HepG2 (cell line): ENCODE measurements around the gene ZNF771. TPM values are rescaled to one million over a fixed set of nuclear protein-coding genes. Genes with fewer than 3 reads are reported as not detected.

Experiments used
- ATAC-seq: fragments of 200-7000 bp; cut with Tn5 transposase; 3 replicates; pipeline ENCODE4 v1.9.1; 2020; ENCODE audit warnings: mild to moderate bottlenecking, moderate library complexity
- BruUV-seq: library from RNA; stranded (reverse); fragments of 400-500 nt; replicated peaks from 2 replicates; lab custom pipeline; 2021; lab: Mats Ljungman, UMichigan
- CTCF ChIA-PET: fragments of 300-600 bp; formaldehyde crosslinking; extraction: SDS; loops from one replicate; lab custom pipeline; 2021; ENCODE audit warnings: low total read pairs, inconsistent platforms, low intra/inter-chr PET ratio; lab: Yijun Ruan, JAX
- POLR2A ChIA-PET: fragments of 350-600 bp; sonication (Branson Sonifier 250); formaldehyde crosslinking; loops from one replicate; lab custom pipeline; 2020; ENCODE audit warnings: antibody characterized with exemption, inconsistent platforms; lab: Yijun Ruan, JAX
- DNase-seq: peaks from one replicate; pipeline ENCODE4 v3.0.0-alpha.2; 2015; ENCODE audit warnings: low spot score
- FAIRE-seq: peaks from 3 replicates; lab custom pipeline; 2011; peaks lifted over from hg19 to GRCh38; lab: Jason Lieb, UNC
- H2AFZ ChIP-seq: one replicate; pipeline ENCODE4 v1.6.1; 2011; ENCODE audit warnings: low read length, inconsistent platforms
- H3K27ac ChIP-seq: fragments of 300-600 bp; 3 replicates; pipeline ENCODE4 v1.8.0; 2011; ENCODE audit warnings: mixed run types, mild to moderate bottlenecking, mixed read lengths, low read length, inconsistent platforms; ENCODE audit not compliant: insufficient read depth; ENCODE audit errors: extremely low read length
- H3K27me3 ChIP-seq, 2 experiments: fragments of 200-600 bp in 1 of 2; 2 replicates in 1 of 2; 3 replicates in 1 of 2; pipeline versions ENCODE4 v1.6.0 to v1.8.0; 2011; ENCODE audit warnings: low read length in 2 of 2, mild to moderate bottlenecking in 2 of 2, moderate library complexity in 2 of 2, inconsistent platforms in 1 of 2; ENCODE audit not compliant: insufficient read depth in 2 of 2, control insufficient read depth in 1 of 2
- H3K36me3 ChIP-seq, 2 experiments: fragments of 200-600 bp in 1 of 2; replicated peaks in 1 of 2; 2 replicates in 1 of 2; 3 replicates in 1 of 2; pipeline versions ENCODE4 v1.5.1 to v1.8.0; 2011; ENCODE audit warnings: low read length in 2 of 2, inconsistent platforms in 1 of 2; ENCODE audit not compliant: insufficient read depth in 2 of 2, control insufficient read depth in 1 of 2
- H3K4me1 ChIP-seq: 2 replicates; pipeline ENCODE4 v1.5.1; 2012; ENCODE audit warnings: low read length, inconsistent platforms; ENCODE audit not compliant: insufficient read depth
- H3K4me2 ChIP-seq: 2 replicates; pipeline ENCODE4 v1.6.0; 2011; ENCODE audit warnings: low read depth, low read length, inconsistent platforms
- H3K4me3 ChIP-seq, 3 experiments: fragments of 200-600 bp in 1 of 3; sonication (generic), shearing (Covaris generic) in 1 of 3; replicated peaks in 1 of 3; 2 replicates each; pipeline ENCODE4 v1.5.1; 2011 to 2016; ENCODE audit warnings: low read length in 3 of 3, inconsistent platforms in 2 of 3, low read depth in 2 of 3, mild to moderate bottlenecking in 2 of 3, control low read depth in 1 of 3, mixed read lengths in 1 of 3; ENCODE audit not compliant: insufficient read depth in 1 of 3
- H3K79me2 ChIP-seq: one replicate; pipeline ENCODE4 v1.6.1; 2011; ENCODE audit warnings: low read length, inconsistent platforms; ENCODE audit not compliant: insufficient read depth
- H3K9ac ChIP-seq: 2 replicates; pipeline ENCODE4 v1.6.0; 2011; ENCODE audit warnings: mild to moderate bottlenecking, low read depth, low read length, inconsistent platforms; ENCODE audit not compliant: insufficient read depth
- H3K9me3 ChIP-seq: 2 replicates; pipeline ENCODE4 v1.5.1; 2012; ENCODE audit warnings: mild to moderate bottlenecking, low read length
- H4K20me1 ChIP-seq: 2 replicates; pipeline ENCODE4 v1.6.0; 2011; ENCODE audit warnings: inconsistent platforms, mild to moderate bottlenecking, low read length, moderate library complexity; ENCODE audit not compliant: insufficient read depth
- AGO2 ChIP-seq: fragments of 200-400 bp; formaldehyde crosslinking; optimal IDR thresholded peaks from 2 replicates; pipeline ENCODE3; 2017; ENCODE audit warnings: mild to moderate bottlenecking, low read depth, low read length, moderate library complexity
- ATRX ChIP-seq: sonication (generic); formaldehyde crosslinking; IDR thresholded peaks from 2 replicates; pipeline ENCODE4 v1.4.0; 2020; ENCODE audit warnings: missing genetic modification reagents, borderline replicate concordance
- CAMTA2 ChIP-seq: sonication (generic); formaldehyde crosslinking; IDR thresholded peaks from 2 replicates; pipeline ENCODE4 v1.4.0; 2020; ENCODE audit warnings: mild to moderate bottlenecking, missing genetic modification reagents, borderline replicate concordance
- CBX1 ChIP-seq: IDR thresholded peaks from one replicate; pipeline ENCODE4 v1.6.1; 2016; ENCODE audit warnings: antibody characterized with exemption, low read depth
- CEBPB ChIP-seq: IDR thresholded peaks from 2 replicates; pipeline ENCODE4 v1.6.1; 2011; ENCODE audit warnings: low read depth, low read length, improper control_type of control experiment, borderline replicate concordance
- CEBPG ChIP-seq: IDR thresholded peaks from 2 replicates; pipeline ENCODE4 v1.6.1; 2016
- EZH2 ChIP-seq: conservative IDR thresholded peaks from 2 replicates; pipeline ENCODE4 v1.6.1; 2012; ENCODE audit warnings: mild to moderate bottlenecking, low read depth, low read length, moderate library complexity
- GLI4 ChIP-seq: sonication (generic); formaldehyde crosslinking; IDR thresholded peaks from 2 replicates; pipeline ENCODE4 v1.5.1; 2020; ENCODE audit warnings: missing genetic modification reagents, mild to moderate bottlenecking, moderate library complexity, borderline replicate concordance
- GRHL1 ChIP-seq: sonication (generic); formaldehyde crosslinking; conservative IDR thresholded peaks from 2 replicates; pipeline ENCODE4 v1.8.0; 2022; ENCODE audit warnings: missing genetic modification reagents
- KLF9 ChIP-seq: IDR thresholded peaks from 2 replicates; pipeline ENCODE4 v1.6.1; 2016; ENCODE audit warnings: low read depth
- KMT2A ChIP-seq: sonication (generic); formaldehyde crosslinking; IDR thresholded peaks from 2 replicates; pipeline ENCODE4 v1.4.0; 2020; ENCODE audit warnings: missing genetic modification reagents
- KMT2B ChIP-seq: IDR thresholded peaks from 2 replicates; pipeline ENCODE4 v1.6.1; 2016; ENCODE audit warnings: missing genetic modification reagents, missing compliant biosample characterization
- LCORL ChIP-seq, 2 experiments: fragments of 450-650 bp in 1 of 2; sonication (generic) in 1 of 2; formaldehyde crosslinking in 1 of 2; IDR thresholded peaks; 2 replicates each; pipeline versions ENCODE4 v1.5.0 to v1.6.1; 2017 to 2020; ENCODE audit warnings: antibody characterized with exemption in 1 of 2, missing genetic modification reagents in 1 of 2
- MEIS1 ChIP-seq: sonication (generic); formaldehyde crosslinking; IDR thresholded peaks from 2 replicates; pipeline ENCODE4 v1.9.0; 2021; ENCODE audit warnings: mild to moderate bottlenecking, missing genetic modification reagents, moderate library complexity, borderline replicate concordance
- MYPOP ChIP-seq: sonication (generic); formaldehyde crosslinking; IDR thresholded peaks from 2 replicates; pipeline ENCODE4 v1.8.1; 2023; ENCODE audit warnings: mild to moderate bottlenecking, moderate library complexity, missing genetic modification reagents
- NFYC ChIP-seq: IDR thresholded peaks from 2 replicates; pipeline ENCODE4 v1.6.1; 2016; ENCODE audit warnings: missing genetic modification reagents, missing compliant biosample characterization
- RXRA ChIP-seq: sonication (generic); formaldehyde crosslinking; IDR thresholded peaks from 2 replicates; pipeline ENCODE4 v1.5.1; 2020; ENCODE audit warnings: missing genetic modification reagents
- SIX1 ChIP-seq: sonication (generic); formaldehyde crosslinking; IDR thresholded peaks from 2 replicates; pipeline ENCODE4 v1.4.0; 2020; ENCODE audit warnings: missing genetic modification reagents, borderline replicate concordance
- U2AF2 ChIP-seq: fragments of 200-400 bp; formaldehyde crosslinking; IDR thresholded peaks from 2 replicates; pipeline ENCODE4 v1.6.1; 2017; ENCODE audit warnings: low read depth, mild to moderate bottlenecking, low read length
- ZBTB44 ChIP-seq: sonication (generic); formaldehyde crosslinking; IDR thresholded peaks from 2 replicates; pipeline ENCODE4 v1.4.0; 2020; ENCODE audit warnings: missing genetic modification reagents
- ZFX ChIP-seq: sonication (generic); formaldehyde crosslinking; IDR thresholded peaks from 2 replicates; pipeline ENCODE4 v1.4.0; 2020; ENCODE audit warnings: mild to moderate bottlenecking, low read depth, missing genetic modification reagents, moderate library complexity
- ZSCAN25 ChIP-seq: sonication (generic); formaldehyde crosslinking; IDR thresholded peaks from 2 replicates; pipeline ENCODE4 v1.8.0; 2022; ENCODE audit warnings: mild to moderate bottlenecking, missing genetic modification reagents
- WGBS: methylation state at CpG from one replicate; pipeline ENCODE4 v1.1.6; 2017; ENCODE audit warnings: low lambda C conversion rate; 5-methylcytosine and 5-hydroxymethylcytosine counted together
- in situ Hi-C: cut with HindIII; loops from 2 replicates; pipeline ENCODE4 v1.10.0; 2017; ENCODE audit warnings: low pct_unique_long_range_greater_than_20kb; ENCODE audit not compliant: extremely low pct_ligation_motif_present
- intact Hi-C: fragments of 100-400 bp; cut with micrococcal nuclease; formaldehyde crosslinking; loops from one replicate; pipeline ENCODE4 v1.10.0; 2022; ENCODE audit not compliant: unreplicated experiment
- polyA plus RNA-seq, 8 experiments: library from polyadenylated mRNA; depleted of rRNA in 3 of 8; stranded (reverse) in 7 of 8; unstranded in 1 of 8; fragments of >200 nt; fragmentation: Illumina TruSeq in 4 of 8; extraction: Trizol in 4 of 8; gene quantifications; 2 replicates each; pipeline versions ENCODE4 v1.2.1 to v1.2.3, GENCODE V29; 2011 to 2016; ENCODE audit warnings: low read depth in 4 of 8, missing spikeins in 1 of 8, mixed read lengths in 1 of 8; ENCODE audit not compliant: insufficient read depth in 1 of 8
- total RNA-seq, 5 experiments: library from RNA; depleted of rRNA; stranded (reverse); fragments of >200 nt; fragmentation: Illumina TruSeq; extraction: Trizol; gene quantifications; 2 replicates each; pipeline ENCODE4 v1.2.3, GENCODE V29; 2016; ENCODE audit warnings: low read depth in 1 of 5

ZNF771 gene
- total and polyA plus RNA-seq, 2 of the 13 experiments (the other 11 are each of a cell fraction or from before 2014, with no cell fraction given) = 5.0 to 11.8 TPM

GRCh38 chr16:30443631-30444030, 36.2 kb downstream of the ZNF771 start:
- Histone ChIP-seq H3K4me1 (peaks cover 78% of the 10 kb centered on the region), H2AFZ (no peak overlapping the region), H3K9ac (peak overlapping the region; percentile 96; the same call in 1 of the 2 replicates), H3K4me2 (peak overlapping the region; percentile 87), H3K4me3 (peak overlapping the region; percentile 86 to 92 (median 91); a peak in 5 of 6 replicates), H4K20me1 (peaks cover 24% of the 10 kb centered on the region), H3K27ac (peak overlapping the region; percentile 95), H3K79me2 (peaks cover 27% of the 10 kb centered on the region), H3K27me3 (no peaks in the 10 kb centered on the region; a peak in 1 of 5 replicates), H3K9me3 (no peaks in the 10 kb centered on the region), H3K36me3 (no peaks in the 10 kb centered on the region; a peak in 2 of 5 replicates)
- 47% methylated on average over 2 of the region's 2 CpGs for WGBS
- in situ Hi-C loops = no loop called here
- intact Hi-C loops = no loop called here
- DNase-seq = no peak
- BruUV-seq = no TSS peak
- ATAC-seq = no peak
- CTCF ChIA-PET = no interaction called here
- no peak for FAIRE-seq
- POLR2A ChIA-PET = interaction anchor here (1.6 to 4.2 kb wide), 6 partner anchors 10 to 167 kb away, joined by 3 to 36 read pairs (median 10); partner anchors contain the start of genes DCTPP1, ZNF689, ZNF747 and ZNF768
- TF ChIP-seq CEBPB (peak; percentile 48; the same call in 1 of the 2 replicates), CAMTA2 (CRISPR knock-in tag) (no peak), CBX1 (no peak), CEBPG (peak; percentile 44; the same call in 1 of the 2 replicates), SIX1 (CRISPR knock-in tag) (no peak), KMT2B (no peak), U2AF2 (no peak), MEIS1 (CRISPR knock-in tag) (no peak), NFYC (CRISPR knock-in tag) (no peak), KLF9 (CRISPR knock-in tag) (no peak), ZBTB44 (CRISPR knock-in tag) (no peak), EZH2 (no peak), ATRX (CRISPR knock-in tag) (no peak), KMT2A (CRISPR knock-in tag) (no peak), GRHL1 (CRISPR knock-in tag) (no peak), AGO2 (no peak), ZSCAN25 (CRISPR knock-in tag) (no peak), GLI4 (CRISPR knock-in tag) (0 out of 2 replicates have a peak, but pooled peaks have one; percentile 17), MYPOP (CRISPR knock-in tag) (no peak), RXRA (CRISPR knock-in tag) (no peak), ZFX (CRISPR knock-in tag) (0 out of 2 replicates have a peak, but pooled peaks have one; percentile 25), LCORL (IDR thresholded peaks at IDR 0.05) (no peak), LCORL (CRISPR knock-in tag; IDR thresholded peaks at IDR 0.05) (no peak)
